HepG2 (cell line): ENCODE data around the gene NT5C2. TPM values are rescaled to one million over a fixed set of nuclear protein-coding genes. Genes with fewer than 3 reads are reported as not detected.

Experiments
- ATAC-seq: fragments of 200-7000 bp; cut with Tn5 transposase; 3 replicates; pipeline ENCODE4 v1.9.1; 2020; ENCODE audit warnings: mild to moderate bottlenecking, moderate library complexity
- BruUV-seq: library from RNA; stranded (reverse); fragments of 400-500 nt; replicated peaks from 2 replicates; lab custom pipeline; 2021; lab: Mats Ljungman, UMichigan
- CTCF ChIA-PET: fragments of 300-600 bp; formaldehyde crosslinking; extraction: SDS; loops from one replicate; lab custom pipeline; 2021; ENCODE audit warnings: low total read pairs, inconsistent platforms, low intra/inter-chr PET ratio; lab: Yijun Ruan, JAX
- POLR2A ChIA-PET: fragments of 350-600 bp; sonication (Branson Sonifier 250); formaldehyde crosslinking; loops from one replicate; lab custom pipeline; 2020; ENCODE audit warnings: antibody characterized with exemption, inconsistent platforms; lab: Yijun Ruan, JAX
- DNase-seq: peaks from one replicate; pipeline ENCODE4 v3.0.0-alpha.2; 2015; ENCODE audit warnings: low spot score
- FAIRE-seq: peaks from 3 replicates; lab custom pipeline; 2011; peaks lifted over from hg19 to GRCh38; lab: Jason Lieb, UNC
- H2AFZ ChIP-seq: one replicate; pipeline ENCODE4 v1.6.1; 2011; ENCODE audit warnings: low read length, inconsistent platforms
- H3K27ac ChIP-seq: fragments of 300-600 bp; 3 replicates; pipeline ENCODE4 v1.8.0; 2011; ENCODE audit warnings: mixed run types, mild to moderate bottlenecking, mixed read lengths, low read length, inconsistent platforms; ENCODE audit not compliant: insufficient read depth; ENCODE audit errors: extremely low read length
- H3K27me3 ChIP-seq, 2 experiments: fragments of 200-600 bp in 1 of 2; 2 replicates in 1 of 2; 3 replicates in 1 of 2; pipeline versions ENCODE4 v1.6.0 to v1.8.0; 2011; ENCODE audit warnings: low read length in 2 of 2, mild to moderate bottlenecking in 2 of 2, moderate library complexity in 2 of 2, inconsistent platforms in 1 of 2; ENCODE audit not compliant: insufficient read depth in 2 of 2, control insufficient read depth in 1 of 2
- H3K36me3 ChIP-seq, 2 experiments: fragments of 200-600 bp in 1 of 2; replicated peaks in 1 of 2; 2 replicates in 1 of 2; 3 replicates in 1 of 2; pipeline versions ENCODE4 v1.5.1 to v1.8.0; 2011; ENCODE audit warnings: low read length in 2 of 2, inconsistent platforms in 1 of 2; ENCODE audit not compliant: insufficient read depth in 2 of 2, control insufficient read depth in 1 of 2
- H3K4me1 ChIP-seq: 2 replicates; pipeline ENCODE4 v1.5.1; 2012; ENCODE audit warnings: low read length, inconsistent platforms; ENCODE audit not compliant: insufficient read depth
- H3K4me2 ChIP-seq: 2 replicates; pipeline ENCODE4 v1.6.0; 2011; ENCODE audit warnings: low read depth, low read length, inconsistent platforms
- H3K4me3 ChIP-seq, 3 experiments: fragments of 200-600 bp in 1 of 3; sonication (generic), shearing (Covaris generic) in 1 of 3; replicated peaks in 1 of 3; 2 replicates each; pipeline ENCODE4 v1.5.1; 2011 to 2016; ENCODE audit warnings: low read length in 3 of 3, inconsistent platforms in 2 of 3, low read depth in 2 of 3, mild to moderate bottlenecking in 2 of 3, control low read depth in 1 of 3, mixed read lengths in 1 of 3; ENCODE audit not compliant: insufficient read depth in 1 of 3
- H3K79me2 ChIP-seq: one replicate; pipeline ENCODE4 v1.6.1; 2011; ENCODE audit warnings: low read length, inconsistent platforms; ENCODE audit not compliant: insufficient read depth
- H3K9ac ChIP-seq: 2 replicates; pipeline ENCODE4 v1.6.0; 2011; ENCODE audit warnings: mild to moderate bottlenecking, low read depth, low read length, inconsistent platforms; ENCODE audit not compliant: insufficient read depth
- H3K9me3 ChIP-seq: 2 replicates; pipeline ENCODE4 v1.5.1; 2012; ENCODE audit warnings: mild to moderate bottlenecking, low read length
- H4K20me1 ChIP-seq: 2 replicates; pipeline ENCODE4 v1.6.0; 2011; ENCODE audit warnings: inconsistent platforms, mild to moderate bottlenecking, low read length, moderate library complexity; ENCODE audit not compliant: insufficient read depth
- ATF4 ChIP-seq, 2 experiments: fragments of 450-650 bp in 1 of 2; sonication (generic) in 1 of 2; formaldehyde crosslinking; IDR thresholded peaks; 2 replicates each; pipeline versions ENCODE4 v1.5.0 to v1.8.0; 2020 to 2022; ENCODE audit warnings: mild to moderate bottlenecking in 1 of 2, missing genetic modification reagents in 1 of 2
- ERF ChIP-seq: IDR thresholded peaks from 2 replicates; pipeline ENCODE4 v1.6.1; 2018; ENCODE audit warnings: missing biosample characterization, missing genetic modification reagents
- ZNF33B ChIP-seq: sonication (generic); formaldehyde crosslinking; IDR thresholded peaks from 2 replicates; pipeline ENCODE4 v1.5.1; 2020; ENCODE audit warnings: mild to moderate bottlenecking, missing genetic modification reagents
- WGBS: methylation state at CpG from one replicate; pipeline ENCODE4 v1.1.6; 2017; ENCODE audit warnings: low lambda C conversion rate; 5-methylcytosine and 5-hydroxymethylcytosine counted together
- in situ Hi-C: cut with HindIII; loops from 2 replicates; pipeline ENCODE4 v1.10.0; 2017; ENCODE audit warnings: low pct_unique_long_range_greater_than_20kb; ENCODE audit not compliant: extremely low pct_ligation_motif_present
- intact Hi-C: fragments of 100-400 bp; cut with micrococcal nuclease; formaldehyde crosslinking; loops from one replicate; pipeline ENCODE4 v1.10.0; 2022; ENCODE audit not compliant: unreplicated experiment
- polyA plus RNA-seq, 8 experiments: library from polyadenylated mRNA; depleted of rRNA in 3 of 8; stranded (reverse) in 7 of 8; unstranded in 1 of 8; fragments of >200 nt; fragmentation: Illumina TruSeq in 4 of 8; extraction: Trizol in 4 of 8; gene quantifications; 2 replicates each; pipeline versions ENCODE4 v1.2.1 to v1.2.3, GENCODE V29; 2011 to 2016; ENCODE audit warnings: low read depth in 4 of 8, missing spikeins in 1 of 8, mixed read lengths in 1 of 8; ENCODE audit not compliant: insufficient read depth in 1 of 8
- total RNA-seq, 5 experiments: library from RNA; depleted of rRNA; stranded (reverse); fragments of >200 nt; fragmentation: Illumina TruSeq; extraction: Trizol; gene quantifications; 2 replicates each; pipeline ENCODE4 v1.2.3, GENCODE V29; 2016; ENCODE audit warnings: low read depth in 1 of 5

The NT5C2 gene
- total and polyA plus RNA-seq, 2 of the 13 experiments (the other 11 are each of a cell fraction or from before 2014, with no cell fraction given), result 40.6 to 55.2 TPM

DNA sequence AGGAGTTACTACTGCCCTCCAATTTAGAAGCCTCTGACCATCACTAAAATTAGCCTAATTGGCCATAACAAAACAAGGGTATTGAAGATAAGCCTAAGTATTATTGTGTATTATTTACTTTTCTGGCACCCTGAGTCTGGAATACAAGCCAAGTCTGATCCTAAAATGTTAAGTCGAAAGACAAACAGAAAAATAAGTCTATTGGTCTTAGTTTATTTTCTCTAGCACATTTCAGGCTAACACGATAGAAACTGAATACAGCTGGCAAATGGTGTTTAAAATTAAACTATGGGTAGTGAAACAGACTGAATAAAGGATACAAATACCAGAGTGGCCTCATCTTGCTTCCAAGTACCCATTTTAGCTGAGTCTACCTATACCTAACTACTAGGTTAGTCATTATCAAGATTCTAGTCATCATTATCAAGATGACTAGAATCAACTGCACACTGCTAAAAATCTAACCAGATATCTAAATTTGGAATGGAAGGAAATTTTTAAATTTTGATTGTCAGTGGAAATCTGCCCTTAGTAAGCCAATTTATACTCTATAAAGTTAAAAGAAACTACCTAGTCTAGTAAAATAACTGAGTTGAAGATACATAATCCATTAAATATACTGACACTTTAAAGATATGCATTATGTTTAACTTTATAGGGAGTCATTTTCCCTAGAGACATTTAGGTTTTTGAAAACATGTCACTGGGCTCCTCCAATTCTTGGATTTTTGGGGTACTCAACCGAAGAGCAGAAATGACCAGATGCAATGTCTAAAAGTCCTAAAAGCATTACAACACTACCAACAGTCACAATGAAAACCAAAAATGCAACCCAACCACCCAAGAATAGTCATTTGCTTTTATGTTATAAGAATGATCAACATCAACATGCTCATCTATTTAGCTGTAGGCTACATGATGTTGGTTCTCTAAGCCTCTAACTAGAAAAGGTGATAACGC lies 80.9 kb downstream of the NT5C2 start:
- ATAC-seq, result no peak
- WGBS, result 94% methylated on average over 4 of the region's 4 CpGs
- Histone ChIP-seq H3K9me3 (no peaks in the 10 kb centered on the region), H3K27me3 (no peaks in the 10 kb centered on the region), H3K36me3 (peaks cover 0 to under 1% of the 10 kb centered on the region in 2 experiments; a peak in 3 of 5 replicates), H3K9ac (no peak overlapping the region), H3K4me2 (no peak overlapping the region), H3K4me1 (peaks cover 46% of the 10 kb centered on the region), H3K4me3 (no peak overlapping the region), H3K27ac (no peak overlapping the region), H3K79me2 (peaks cover 36% of the 10 kb centered on the region), H4K20me1 (0 out of 2 replicates have a peak, but pooled peaks cover 7% of the 10 kb centered on the region), H2AFZ (no peak overlapping the region)
- POLR2A ChIA-PET, result no interaction called here
- DNase-seq, result no peak
- intact Hi-C loops, result loop anchor here (5.0 to 10.0 kb wide), 2 partner anchors 40 to 133 kb away; partner anchors contain the start of gene RPEL1
- CTCF ChIA-PET, result no interaction called here
- BruUV-seq, result no TSS peak
- in situ Hi-C loops, result no loop called here
- TF ChIP-seq ATF4 (CRISPR knock-in tag; IDR thresholded peaks at IDR 0.05) (no peak), ZNF33B (no peak), ERF (CRISPR knock-in tag) (0 out of 2 replicates have a peak, but pooled peaks have one; percentile 1)
- FAIRE-seq, result no peak
